ENCODE measurements around the gene CSRP3.
"Not testable (repeated sequence)": the region's sequence is repeated elsewhere in the genome, so short reads cannot be mapped to it uniquely, and the experiment has no call there.

The CSRP3 gene

GRCh38 chr11:19187114-19187832, 14.5 kb downstream of the CSRP3 start:
- no peak for DNase-seq (ENCODE audit: low read depth in 2 of 2)

- DNase-seq (ENCODE audit: low read depth in 2 of 2), result no peak
Measured at GRCh38 chr11:19185516-19186052, 16.2 kb downstream of the CSRP3 start.

- DNase-seq (ENCODE audit: low read depth in 2 of 2), result no peak
Measured at GRCh38 chr11:19185036-19185435, 16.7 kb downstream of the CSRP3 start.

- DNase-seq (ENCODE audit: low read depth in 2 of 2), result no peak
Measured at GRCh38 chr11:19183646-19184045, 18.1 kb downstream of the CSRP3 start.

- no peak for DNase-seq (ENCODE audit: low read depth in 2 of 2)
Measured at GRCh38 chr11:19181531-19182261, 20.1 kb downstream of the CSRP3 start.

GRCh38 chr11:19176629-19177186, 25.1 kb downstream of the CSRP3 start:
- no peak for DNase-seq (ENCODE audit: low read depth in 2 of 2)

- DNase-seq (ENCODE audit: low read depth in 2 of 2), result no peak
Measured at GRCh38 chr11:19173964-19174638, 27.7 kb downstream of the CSRP3 start.

- DNase-seq (ENCODE audit: low read depth in 2 of 2), result no peak
Measured at GRCh38 chr11:19173004-19173689, 28.6 kb downstream of the CSRP3 start.

- no peak for DNase-seq (ENCODE audit: low read depth in 2 of 2)
Measured at GRCh38 chr11:19168090-19168489, 33.7 kb downstream of the CSRP3 start.

- DNase-seq (ENCODE audit: low read depth in 2 of 2), result no peak
Measured at GRCh38 chr11:19164881-19165280, 36.9 kb downstream of the CSRP3 start.

- DNase-seq (ENCODE audit: low read depth in 2 of 2), result no peak
Measured at GRCh38 chr11:19164230-19164855, 37.4 kb downstream of the CSRP3 start.

GRCh38 chr11:19163617-19164016, 38.2 kb downstream of the CSRP3 start:
- DNase-seq (ENCODE audit: low read depth in 2 of 2), result no peak

GRCh38 chr11:19162951-19163505, 38.8 kb downstream of the CSRP3 start:
- no peak for DNase-seq (ENCODE audit: low read depth in 2 of 2)

GRCh38 chr11:19161651-19162050, 40.1 kb downstream of the CSRP3 start:
- DNase-seq (ENCODE audit: low read depth in 2 of 2), result no peak

GRCh38 chr11:19160847-19161246, 40.9 kb downstream of the CSRP3 start:
- no peak for DNase-seq (ENCODE audit: low read depth in 2 of 2)

GRCh38 chr11:19156892-19157291, 44.9 kb downstream of the CSRP3 start:
- DNase-seq (ENCODE audit: low read depth in 2 of 2), result no peak

- no peak for DNase-seq (ENCODE audit: low read depth in 2 of 2)
Measured at GRCh38 chr11:19145319-19145718, 56.5 kb downstream of the CSRP3 start.

- not testable (repeated sequence) for DNase-seq (ENCODE audit: low read depth in 2 of 2)
Measured at GRCh38 chr11:19136884-19137283, 64.9 kb downstream of the CSRP3 start.

- DNase-seq (ENCODE audit: low read depth in 2 of 2), result no peak
Measured at GRCh38 chr11:19134004-19134403, 67.8 kb downstream of the CSRP3 start.

All from stimulated activated CD8-positive, alpha-beta memory T cell treated with anti-CD3 and anti-CD28 coated beads, Interleukin-2, amount 100 ng/mL, for 48 hours (primary cell).